ENCODE measurements around the gene SPNS3.

GRCh38 chr17:4386406-4386805, 47.3 kb upstream of the SPNS3 start:
- TF ChIP-seq TAF1 (conservative IDR thresholded peaks at IDR 0.05) (no peak), CTCF (IDR thresholded peaks at IDR 0.05; ENCODE audit: low read depth, low read length, missing input control) (no peak), ATF3 (IDR thresholded peaks at IDR 0.05) (no peak), MAX (IDR thresholded peaks at IDR 0.05) (no peak)

Data from liver (tissue), 3 donors.